NB4 (cell line): ENCODE measurements around the gene SPOP.

ENCODE experiments used
- POLR2A ChIP-seq: IDR thresholded peaks from 2 replicates; pipeline ENCODE4 v1.6.1; 2011; ENCODE audit warnings: mild to moderate bottlenecking; ENCODE audit not compliant: insufficient read length; ENCODE audit errors: extremely low read depth
- TF ChIP-seq, protein P1 (sequence below): IDR thresholded peaks from one replicate; pipeline ENCODE4 v1.5.1; 2012; ENCODE audit warnings: low read depth, low read length
- TF ChIP-seq, protein P2 (sequence below): IDR thresholded peaks from 2 replicates; pipeline ENCODE4 v1.6.1; 2011; ENCODE audit warnings: low read depth, low read length

DNA sequence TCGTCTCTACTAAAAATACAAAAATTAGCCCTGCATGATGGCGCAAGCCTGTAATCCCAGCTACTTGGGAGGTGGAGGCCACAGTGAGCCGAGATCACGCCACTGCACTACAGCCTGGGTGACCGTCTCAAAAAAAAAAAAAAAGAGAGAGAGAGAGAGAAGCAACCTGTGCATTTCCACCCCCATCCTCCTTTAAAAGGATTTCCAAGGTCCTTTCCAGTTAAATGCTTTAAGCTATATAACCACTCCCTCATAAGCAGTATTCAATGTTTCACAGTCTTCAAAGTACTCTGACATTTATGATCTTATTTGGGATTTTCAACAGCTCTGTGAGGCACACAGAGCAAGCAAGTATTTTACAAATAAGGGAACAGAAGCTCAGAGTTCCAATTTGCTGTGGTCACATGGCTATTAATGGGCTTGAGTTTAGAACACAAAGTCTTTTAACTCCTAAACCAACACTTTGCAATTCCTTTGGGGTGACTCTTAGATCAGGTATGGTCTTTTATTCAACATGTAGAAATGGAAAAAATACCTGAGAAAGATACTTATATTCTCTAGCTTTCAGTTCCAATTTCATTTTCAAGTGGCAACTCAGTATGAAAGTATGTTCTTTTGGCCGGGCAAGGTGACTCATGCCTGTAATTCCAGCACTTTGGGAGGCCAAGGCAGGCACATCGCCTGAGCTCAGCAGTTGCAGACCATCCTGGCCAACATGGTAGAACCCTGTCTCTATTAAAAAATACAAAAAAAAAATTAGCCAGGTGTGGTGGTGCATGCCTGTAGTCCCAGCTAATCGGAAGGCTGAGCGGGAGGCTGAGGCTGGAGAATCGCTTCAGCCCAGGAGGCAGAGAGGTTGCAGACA lies 31.3 kb downstream of the SPOP start:
- TF ChIP-seq, protein P1, sequence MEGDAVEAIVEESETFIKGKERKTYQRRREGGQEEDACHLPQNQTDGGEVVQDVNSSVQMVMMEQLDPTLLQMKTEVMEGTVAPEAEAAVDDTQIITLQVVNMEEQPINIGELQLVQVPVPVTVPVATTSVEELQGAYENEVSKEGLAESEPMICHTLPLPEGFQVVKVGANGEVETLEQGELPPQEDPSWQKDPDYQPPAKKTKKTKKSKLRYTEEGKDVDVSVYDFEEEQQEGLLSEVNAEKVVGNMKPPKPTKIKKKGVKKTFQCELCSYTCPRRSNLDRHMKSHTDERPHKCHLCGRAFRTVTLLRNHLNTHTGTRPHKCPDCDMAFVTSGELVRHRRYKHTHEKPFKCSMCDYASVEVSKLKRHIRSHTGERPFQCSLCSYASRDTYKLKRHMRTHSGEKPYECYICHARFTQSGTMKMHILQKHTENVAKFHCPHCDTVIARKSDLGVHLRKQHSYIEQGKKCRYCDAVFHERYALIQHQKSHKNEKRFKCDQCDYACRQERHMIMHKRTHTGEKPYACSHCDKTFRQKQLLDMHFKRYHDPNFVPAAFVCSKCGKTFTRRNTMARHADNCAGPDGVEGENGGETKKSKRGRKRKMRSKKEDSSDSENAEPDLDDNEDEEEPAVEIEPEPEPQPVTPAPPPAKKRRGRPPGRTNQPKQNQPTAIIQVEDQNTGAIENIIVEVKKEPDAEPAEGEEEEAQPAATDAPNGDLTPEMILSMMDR, result no peak
- TF ChIP-seq POLR2A, result no peak
- TF ChIP-seq, protein P2, sequence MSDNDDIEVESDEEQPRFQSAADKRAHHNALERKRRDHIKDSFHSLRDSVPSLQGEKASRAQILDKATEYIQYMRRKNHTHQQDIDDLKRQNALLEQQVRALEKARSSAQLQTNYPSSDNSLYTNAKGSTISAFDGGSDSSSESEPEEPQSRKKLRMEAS, result no peak
